ENCODE results near the gene KRTCAP2. TPM values are rescaled to one million over a fixed set of nuclear protein-coding genes. Genes with fewer than 3 reads are reported as not detected.

The KRTCAP2 gene
- polyA plus RNA-seq, 3 donors, result 176 to 267 (median 201) TPM

- H3K27ac ChIP-seq (ENCODE audit: low read depth, low read length), result no peak overlapping the region
- WGBS, 3 donors, result 42 to 83% (median 71%) methylated on average over 14 of the region's 14 CpGs
Measured at GRCh38 chr1:155186794-155187455, 13.8 kb upstream of the KRTCAP2 start.

- no peak overlapping the region for H3K27ac ChIP-seq (ENCODE audit: low read depth, low read length)
- 30 to 80% (median 77%) methylated on average over 8 of the region's 8 CpGs for WGBS, 3 donors
Measured at GRCh38 chr1:155186067-155186793, 13.1 kb upstream of the KRTCAP2 start.

GRCh38 chr1:155185783-155186066 is 12.6 kb upstream of the KRTCAP2 start:
- H3K27ac ChIP-seq (ENCODE audit: low read depth, low read length), result no peak overlapping the region
- 35 to 78% (median 72%) methylated on average over 6 of the region's 6 CpGs for WGBS, 3 donors

- no peak overlapping the region for H3K27ac ChIP-seq (ENCODE audit: low read depth, low read length)
- 22 to 71% (median 68%) methylated on average over 20 to 21 of the region's 21 CpGs for WGBS, 3 donors
Measured at GRCh38 chr1:155184835-155185782, 12.0 kb upstream of the KRTCAP2 start.

GRCh38 chr1:155184351-155184811 is 11.3 kb upstream of the KRTCAP2 start:
- 60 to 91% (median 77%) methylated on average over 4 of the region's 4 CpGs for WGBS, 3 donors
- H3K27ac ChIP-seq (ENCODE audit: low read depth, low read length), result no peak overlapping the region

- 86 to 89% (median 88%) methylated on average over 20 of the region's 20 CpGs for WGBS, 3 donors
- no peak overlapping the region for H3K27ac ChIP-seq (ENCODE audit: low read depth, low read length)
Measured at GRCh38 chr1:155183775-155184221, 10.7 kb upstream of the KRTCAP2 start.

- no peak overlapping the region for H3K27ac ChIP-seq (ENCODE audit: low read depth, low read length)
- WGBS, 3 donors, result 88 to 94% (median 89%) methylated on average over 7 of the region's 7 CpGs
Measured at GRCh38 chr1:155182052-155182550, 9.0 kb upstream of the KRTCAP2 start.

GRCh38 chr1:155181371-155182051 is 8.4 kb upstream of the KRTCAP2 start:
- 87 to 92% (median 90%) methylated on average over 18 of the region's 18 CpGs for WGBS, 3 donors
- H3K27ac ChIP-seq (ENCODE audit: low read depth, low read length), result no peak overlapping the region

- no peak overlapping the region for H3K27ac ChIP-seq (ENCODE audit: low read depth, low read length)
- 87 to 93% (median 91%) methylated on average over 31 of the region's 31 CpGs for WGBS, 3 donors
Measured at GRCh38 chr1:155179112-155180031, 6.3 kb upstream of the KRTCAP2 start.

- no peak overlapping the region for H3K27ac ChIP-seq (ENCODE audit: low read depth, low read length)
- 73 to 89% (median 81%) methylated on average over 18 to 30 of the region's 30 CpGs for WGBS, 3 donors
Measured at GRCh38 chr1:155178441-155179111, 5.5 kb upstream of the KRTCAP2 start.

GRCh38 chr1:155177918-155178281 is 4.8 kb upstream of the KRTCAP2 start:
- no peak overlapping the region for H3K27ac ChIP-seq (ENCODE audit: low read depth, low read length)
- WGBS, 3 donors, result 94 to 98% (median 96%) methylated on average over 9 of the region's 9 CpGs

GRCh38 chr1:155177192-155177917 is 4.3 kb upstream of the KRTCAP2 start:
- no peak overlapping the region for H3K27ac ChIP-seq (ENCODE audit: low read depth, low read length)
- 65 to 81% (median 75%) methylated on average over 11 of the region's 11 CpGs for WGBS, 3 donors

GRCh38 chr1:155176544-155177071 is 3.5 kb upstream of the KRTCAP2 start:
- H3K27ac ChIP-seq (ENCODE audit: low read depth, low read length), result no peak overlapping the region
- 59 to 63% (median 61%) methylated on average over 8 of the region's 8 CpGs for WGBS, 3 donors

- no peak overlapping the region for H3K27ac ChIP-seq (ENCODE audit: low read depth, low read length)
- WGBS, 3 donors, result 57 to 76% (median 74%) methylated on average over 9 of the region's 9 CpGs
Measured at GRCh38 chr1:155175927-155176371, 2.8 kb upstream of the KRTCAP2 start.

GRCh38 chr1:155175281-155175926 is 2.3 kb upstream of the KRTCAP2 start:
- no peak overlapping the region for H3K27ac ChIP-seq (ENCODE audit: low read depth, low read length)
- WGBS, 3 donors, result 88 to 91% (median 89%) methylated on average over 11 to 12 of the region's 12 CpGs

Data from adipose tissue (tissue), 3 donors.